Measurements from ENCODE around the gene ITPR2.
"Not testable (repeated sequence)": the region's sequence is repeated elsewhere in the genome, so short reads cannot be mapped to it uniquely, and the experiment has no call there.

ITPR2 gene

GRCh38 chr12:26798640-26799039 is 34.4 kb downstream of the ITPR2 start:
- FAIRE-seq, result no peak
- DNase-seq (ENCODE audit: insufficient read length, low spot score), result no peak
- TF ChIP-seq PAX5 (IDR thresholded peaks at IDR 0.05; ENCODE audit: insufficient read depth, low read length, severe bottlenecking) (no peak), POLR2AphosphoS5 (IDR thresholded peaks at IDR 0.05; ENCODE audit: low read depth, low read length) (no peak), SPI1 (IDR thresholded peaks at IDR 0.05; ENCODE audit: low read depth, low read length) (no peak), TAF1 (IDR thresholded peaks at IDR 0.05; ENCODE audit: low read depth, low read length) (no peak), POLR2A (IDR thresholded peaks at IDR 0.05; ENCODE audit: low read depth, low read length) (no peak)

GRCh38 chr12:26798023-26798422 is 35.0 kb downstream of the ITPR2 start:
- DNase-seq (ENCODE audit: insufficient read length, low spot score) (no peak), FAIRE-seq (peak; percentile 85)
- TF ChIP-seq POLR2AphosphoS5 (IDR thresholded peaks at IDR 0.05; ENCODE audit: low read depth, low read length) (no peak), PAX5 (IDR thresholded peaks at IDR 0.05; ENCODE audit: insufficient read depth, low read length, severe bottlenecking) (no peak)

- FAIRE-seq, result no peak
- TF ChIP-seq POU2F2 (IDR thresholded peaks at IDR 0.05; ENCODE audit: low read depth, low read length), result no peak
- TF ChIP-seq SPI1 (IDR thresholded peaks at IDR 0.05; ENCODE audit: low read depth, low read length), result no peak
- no peak for TF ChIP-seq PAX5 (IDR thresholded peaks at IDR 0.05; ENCODE audit: insufficient read depth, low read length, severe bottlenecking)
- no peak for TF ChIP-seq POLR2AphosphoS5 (IDR thresholded peaks at IDR 0.05; ENCODE audit: low read depth, low read length)
- no peak for TF ChIP-seq TAF1 (IDR thresholded peaks at IDR 0.05; ENCODE audit: low read depth, low read length)
- no peak for TF ChIP-seq POLR2A (IDR thresholded peaks at IDR 0.05; ENCODE audit: low read depth, low read length)
- no peak for DNase-seq (ENCODE audit: insufficient read length, low spot score)
Observed at GRCh38 chr12:26795910-26796309, 37.1 kb downstream of the ITPR2 start.

- peak; percentile 60 for FAIRE-seq
- peak; percentile 51 for TF ChIP-seq SPI1 (IDR thresholded peaks at IDR 0.05; ENCODE audit: low read depth, low read length)
- no peak for TF ChIP-seq PAX5 (IDR thresholded peaks at IDR 0.05; ENCODE audit: insufficient read depth, low read length, severe bottlenecking)
- DNase-seq (ENCODE audit: insufficient read length, low spot score), result no peak
Observed at GRCh38 chr12:26791301-26791791, 41.6 kb downstream of the ITPR2 start.

GRCh38 chr12:26790645-26790994 is 42.4 kb downstream of the ITPR2 start:
- FAIRE-seq (peak; percentile 26), DNase-seq (ENCODE audit: insufficient read length, low spot score) (no peak)
- TF ChIP-seq TAF1 (IDR thresholded peaks at IDR 0.05; ENCODE audit: low read depth, low read length) (no peak), SPI1 (IDR thresholded peaks at IDR 0.05; ENCODE audit: low read depth, low read length) (no peak), POLR2AphosphoS5 (IDR thresholded peaks at IDR 0.05; ENCODE audit: low read depth, low read length) (no peak), POLR2A (IDR thresholded peaks at IDR 0.05; ENCODE audit: low read depth, low read length) (no peak), POU2F2 (IDR thresholded peaks at IDR 0.05; ENCODE audit: low read depth, low read length) (no peak), PAX5 (IDR thresholded peaks at IDR 0.05; ENCODE audit: insufficient read depth, low read length, severe bottlenecking) (no peak)

- FAIRE-seq, result peak; percentile 16
- DNase-seq (ENCODE audit: insufficient read length, low spot score), result no peak
- TF ChIP-seq PAX5 (IDR thresholded peaks at IDR 0.05; ENCODE audit: insufficient read depth, low read length, severe bottlenecking), result no peak
- TF ChIP-seq SPI1 (IDR thresholded peaks at IDR 0.05; ENCODE audit: low read depth, low read length), result no peak
- no peak for TF ChIP-seq POLR2A (IDR thresholded peaks at IDR 0.05; ENCODE audit: low read depth, low read length)
- TF ChIP-seq POU2F2 (IDR thresholded peaks at IDR 0.05; ENCODE audit: low read depth, low read length), result no peak
- no peak for TF ChIP-seq TAF1 (IDR thresholded peaks at IDR 0.05; ENCODE audit: low read depth, low read length)
Observed at GRCh38 chr12:26789731-26790644, 43.0 kb downstream of the ITPR2 start.

- DNase-seq (ENCODE audit: insufficient read length, low spot score) (no peak), FAIRE-seq (no peak)
- TF ChIP-seq POU2F2 (IDR thresholded peaks at IDR 0.05; ENCODE audit: low read depth, low read length) (no peak), POLR2A (IDR thresholded peaks at IDR 0.05; ENCODE audit: low read depth, low read length) (no peak), SPI1 (IDR thresholded peaks at IDR 0.05; ENCODE audit: low read depth, low read length) (no peak), POLR2AphosphoS5 (IDR thresholded peaks at IDR 0.05; ENCODE audit: low read depth, low read length) (no peak), TAF1 (IDR thresholded peaks at IDR 0.05; ENCODE audit: low read depth, low read length) (no peak), PAX5 (IDR thresholded peaks at IDR 0.05; ENCODE audit: insufficient read depth, low read length, severe bottlenecking) (no peak)
Observed at GRCh38 chr12:26786865-26787514, 46.0 kb downstream of the ITPR2 start.

GRCh38 chr12:26786491-26786864 is 46.5 kb downstream of the ITPR2 start:
- no peak for DNase-seq (ENCODE audit: insufficient read length, low spot score)
- FAIRE-seq, result no peak
- no peak for TF ChIP-seq TAF1 (IDR thresholded peaks at IDR 0.05; ENCODE audit: low read depth, low read length)
- TF ChIP-seq POLR2A (IDR thresholded peaks at IDR 0.05; ENCODE audit: low read depth, low read length), result no peak
- TF ChIP-seq POLR2AphosphoS5 (IDR thresholded peaks at IDR 0.05; ENCODE audit: low read depth, low read length), result no peak
- TF ChIP-seq SPI1 (IDR thresholded peaks at IDR 0.05; ENCODE audit: low read depth, low read length), result no peak
- TF ChIP-seq POU2F2 (IDR thresholded peaks at IDR 0.05; ENCODE audit: low read depth, low read length), result no peak
- TF ChIP-seq PAX5 (IDR thresholded peaks at IDR 0.05; ENCODE audit: insufficient read depth, low read length, severe bottlenecking), result no peak

GRCh38 chr12:26783816-26784379 is 49.1 kb downstream of the ITPR2 start:
- FAIRE-seq; DNase-seq (ENCODE audit: insufficient read length, low spot score): not testable (repeated sequence)

- FAIRE-seq (no peak), DNase-seq (ENCODE audit: insufficient read length, low spot score) (no peak)
- TF ChIP-seq POLR2AphosphoS5 (IDR thresholded peaks at IDR 0.05; ENCODE audit: low read depth, low read length) (no peak), POU2F2 (IDR thresholded peaks at IDR 0.05; ENCODE audit: low read depth, low read length) (no peak), SPI1 (IDR thresholded peaks at IDR 0.05; ENCODE audit: low read depth, low read length) (no peak), POLR2A (IDR thresholded peaks at IDR 0.05; ENCODE audit: low read depth, low read length) (no peak), PAX5 (IDR thresholded peaks at IDR 0.05; ENCODE audit: insufficient read depth, low read length, severe bottlenecking) (no peak), TAF1 (IDR thresholded peaks at IDR 0.05; ENCODE audit: low read depth, low read length) (no peak)
Observed at GRCh38 chr12:26783131-26783526, 49.9 kb downstream of the ITPR2 start.

Data from GM12891 (cell line).